ENCODE measurements around the gene BTBD17. TPM values are rescaled to one million over a fixed set of nuclear protein-coding genes. Genes with fewer than 3 reads are reported as not detected.

The BTBD17 gene
- total and polyA plus RNA-seq, 2 of the 8 experiments (the other 6 are each of a cell fraction or from before 2014, with no cell fraction given) = 7.0 to 14.8 TPM

GRCh38 chr17:74402048-74402447 lies 40.4 kb upstream of the BTBD17 start:
- Histone ChIP-seq H2AK5ac (ENCODE audit: low read depth, low read length) (no peak overlapping the region), H3K56ac (replicated peaks; ENCODE audit: insufficient read length, low read depth, low read length) (no peak overlapping the region), H3K9me3 (ENCODE audit: insufficient read depth in 2 of 2, low read depth in 1 of 2, low read length in 1 of 2) (no peaks in the 10 kb centered on the region), H3K4me3 (ENCODE audit: extremely low read depth in 1 of 4, insufficient read depth in 2 of 4, low read depth in 3 of 4, low read length in 4 of 4) (no peak overlapping the region), H4K20me1 (replicated peaks in 1 of 2; ENCODE audit: control insufficient read depth in 1 of 2, insufficient read depth in 2 of 2, low read length in 2 of 2) (no peaks in the 10 kb centered on the region), H3K23ac (ENCODE audit: insufficient read length) (no peak overlapping the region), H3K18ac (ENCODE audit: extremely low read depth, low read length) (no peak overlapping the region), H3K9ac (replicated peaks in 1 of 4; ENCODE audit: extremely low read depth in 1 of 4, low read depth in 3 of 4, low read length in 3 of 4) (no peak overlapping the region), H3K36me3 (ENCODE audit: control insufficient read depth in 2 of 4, insufficient read depth in 4 of 4, low read length in 3 of 4) (no peaks in the 10 kb centered on the region), H2BK15ac (ENCODE audit: low read length) (no peak overlapping the region), H4K8ac (ENCODE audit: extremely low read depth, insufficient read depth, low read length) (no peak overlapping the region), H3K14ac (ENCODE audit: insufficient read length) (no peak overlapping the region), H3K4me1 (replicated peaks in 1 of 4; ENCODE audit: control insufficient read depth in 3 of 4, insufficient read depth in 4 of 4, low read length in 3 of 4) (peaks cover 3 to 17% (median 14%) of the 10 kb centered on the region in 4 experiments), H3K4me2 (ENCODE audit: insufficient read depth in 1 of 2, low read depth in 2 of 2, low read length in 2 of 2) (no peak overlapping the region), H4K5ac (ENCODE audit: insufficient read length, low read depth, low read length) (no peak overlapping the region), H3K27me3 (replicated peaks in 1 of 4; ENCODE audit: control insufficient read depth in 3 of 4, extremely low read depth in 1 of 4, insufficient read depth in 3 of 4, low read length in 3 of 4) (no peaks in the 10 kb centered on the region), H2BK20ac (ENCODE audit: low read length) (no peak overlapping the region), H2BK120ac (replicated peaks; ENCODE audit: low read depth, low read length) (no peak overlapping the region), H2AFZ (ENCODE audit: low read length) (no peak overlapping the region), H3K79me1 (ENCODE audit: low read depth, low read length) (no peaks in the 10 kb centered on the region), H4K91ac (replicated peaks; ENCODE audit: insufficient read length, low read length) (no peak overlapping the region), H2BK12ac (ENCODE audit: low read depth, low read length) (no peak overlapping the region), H3K27ac (ENCODE audit: low read depth, low read length) (no peak overlapping the region), H3K4ac (replicated peaks; ENCODE audit: insufficient read length, low read depth, low read length) (no peak overlapping the region), H3K23me2 (ENCODE audit: low read depth, low read length) (no peaks in the 10 kb centered on the region; the same call in 1 of the 2 replicates), H2BK5ac (ENCODE audit: low read depth, low read length) (no peak overlapping the region), H3K79me2 (ENCODE audit: control insufficient read depth in 1 of 2, insufficient read depth in 2 of 2, low read length in 2 of 2) (no peaks in the 10 kb centered on the region)
- CTCF ChIA-PET (ENCODE audit: partially characterized antibody) = interaction anchor here (0.8 to 7.4 kb wide), 6 partner anchors 8 to 168 kb away, joined by 3 to 47 read pairs (median 4); no protein-coding TSS in a partner anchor
- 93% methylated on average over 7 of the region's 7 CpGs; no CpG with 5 or more reads in 1 of the 2 experiments for WGBS, 2 experiments (ENCODE audit: extremely low coverage in 1 of 2, insufficient coverage in 1 of 2, insufficient read length in 1 of 2, insufficient replicate concordance in 2 of 2, low coverage in 1 of 2, low lambda C conversion rate in 2 of 2, missing lambda C conversion rate in 1 of 2)
- no peak for DNase-seq (ENCODE audit: low read depth in 1 of 2, low spot score in 2 of 2)
- no peak for TF ChIP-seq CTBP2 (IDR thresholded peaks at IDR 0.05; ENCODE audit: borderline replicate concordance, insufficient read depth, insufficient read length, low read length)
- TF ChIP-seq CHD2 (IDR thresholded peaks at IDR 0.05; ENCODE audit: low read length) = no peak
- TF ChIP-seq TBP (IDR thresholded peaks at IDR 0.05; ENCODE audit: low read depth, low read length) = no peak
- no peak for TF ChIP-seq BCL11A (IDR thresholded peaks at IDR 0.05; ENCODE audit: low read depth in 2 of 2, low read length in 2 of 2)
- no peak for TF ChIP-seq SRF (IDR thresholded peaks at IDR 0.05; ENCODE audit: low read depth, low read length)
- TF ChIP-seq RFX5 (IDR thresholded peaks at IDR 0.05; ENCODE audit: borderline replicate concordance, low read depth, low read length) = no peak
- no peak for TF ChIP-seq YY1 (IDR thresholded peaks at IDR 0.05; ENCODE audit: low read depth, low read length)
- no peak for TF ChIP-seq SIRT6 (IDR thresholded peaks at IDR 0.05; ENCODE audit: low read length)
- no peak for TF ChIP-seq POU5F1 (IDR thresholded peaks at IDR 0.05; ENCODE audit: low read depth, low read length)
- TF ChIP-seq EZH2 (IDR thresholded peaks at IDR 0.05; ENCODE audit: low read depth, low read length, severe bottlenecking) = no peak
- TF ChIP-seq, protein P1, sequence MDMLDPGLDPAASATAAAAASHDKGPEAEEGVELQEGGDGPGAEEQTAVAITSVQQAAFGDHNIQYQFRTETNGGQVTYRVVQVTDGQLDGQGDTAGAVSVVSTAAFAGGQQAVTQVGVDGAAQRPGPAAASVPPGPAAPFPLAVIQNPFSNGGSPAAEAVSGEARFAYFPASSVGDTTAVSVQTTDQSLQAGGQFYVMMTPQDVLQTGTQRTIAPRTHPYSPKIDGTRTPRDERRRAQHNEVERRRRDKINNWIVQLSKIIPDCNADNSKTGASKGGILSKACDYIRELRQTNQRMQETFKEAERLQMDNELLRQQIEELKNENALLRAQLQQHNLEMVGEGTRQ (IDR thresholded peaks at IDR 0.05; ENCODE audit: low read length) = no peak
- TF ChIP-seq POLR2A (IDR thresholded peaks at IDR 0.05; ENCODE audit: control extremely low read depth in 1 of 2, low read depth in 2 of 2, low read length in 2 of 2) = no peak
- POLR2A ChIA-PET (ENCODE audit: partially characterized antibody) = no interaction called here
- FAIRE-seq = no peak
